H1 (cell line): ENCODE data around the gene SIGLEC15. TPM values are rescaled to one million over a fixed set of nuclear protein-coding genes. Genes with fewer than 3 reads are reported as not detected.

ENCODE experiments used
- ATF2 ChIP-seq: IDR thresholded peaks from 2 replicates; pipeline ENCODE4 v1.6.1; 2012; ENCODE audit warnings: low read length, inconsistent platforms
- CTCF ChIP-seq, 3 experiments: IDR thresholded peaks; 1 replicate in 2 of 3; 2 replicates in 1 of 3; pipeline versions ENCODE4 v1.5.1 to v1.6.1; 2011; ENCODE audit warnings: low read length in 3 of 3, mild to moderate bottlenecking in 3 of 3, inconsistent platforms in 2 of 3, low read depth in 1 of 3, moderate library complexity in 1 of 3; ENCODE audit not compliant: insufficient read depth in 1 of 3; ENCODE audit errors: control extremely low read depth in 1 of 3
- polyA plus RNA-seq, 7 experiments: library from polyadenylated mRNA; depleted of rRNA in 3 of 7; stranded (reverse) in 5 of 7; unstranded in 2 of 7; fragments of >200 nt in 5 of 7; fragments of 200-250 nt in 2 of 7; gene quantifications; 1 replicate in 5 of 7; 2 replicates in 1 of 7; 4 replicates in 1 of 7; pipeline versions ENCODE4 v1.2.1 to v1.2.3, GENCODE V29; 2011 to 2013; ENCODE audit warnings: missing spikeins in 2 of 7, mixed read lengths in 2 of 7
- total RNA-seq: library from RNA; stranded (reverse); fragmentation: NEBNext Ultra II Directional; extraction: Animal tissue kit (Norgen Biotek cat#: 25700); gene quantifications from 2 replicates; pipeline ENCODE4 v1.2.1, GENCODE V29; 2021

The SIGLEC15 gene
- total and polyA plus RNA-seq, 2 of the 8 experiments (the other 6 are each of a cell fraction or from before 2014, with no cell fraction given) = 0.20 to 0.37 TPM

- no peak for TF ChIP-seq ATF2
- TF ChIP-seq CTCF (IDR thresholded peaks at IDR 0.05; ENCODE audit: control extremely low read depth in 1 of 3, insufficient read depth in 1 of 3, low read depth in 1 of 3, low read length in 3 of 3) = no peak
Observed at GRCh38 chr18:45887585-45887984, 62.1 kb downstream of the SIGLEC15 start (continued).
